Neural progenitor cell (in vitro differentiated cells): ENCODE data around the gene KLHL29.

ENCODE experiments used
- EZH2 ChIP-seq: fragments of 200-600 bp; sonication (generic); IDR thresholded peaks from 2 replicates; pipeline ENCODE4 v1.6.1; 2017; ENCODE audit warnings: antibody characterized with exemption, mild to moderate bottlenecking, moderate library complexity
- EZH2phosphoT487 ChIP-seq: fragments of 200-600 bp; sonication (generic); IDR thresholded peaks from 2 replicates; pipeline ENCODE4 v1.6.1; 2017; ENCODE audit warnings: antibody characterized with exemption
- TF ChIP-seq, protein P1 (sequence below): fragments of 200-600 bp; sonication (generic); IDR thresholded peaks from 2 replicates; pipeline ENCODE4 v1.5.1; 2017; ENCODE audit warnings: antibody characterized with exemption, mild to moderate bottlenecking

DNA sequence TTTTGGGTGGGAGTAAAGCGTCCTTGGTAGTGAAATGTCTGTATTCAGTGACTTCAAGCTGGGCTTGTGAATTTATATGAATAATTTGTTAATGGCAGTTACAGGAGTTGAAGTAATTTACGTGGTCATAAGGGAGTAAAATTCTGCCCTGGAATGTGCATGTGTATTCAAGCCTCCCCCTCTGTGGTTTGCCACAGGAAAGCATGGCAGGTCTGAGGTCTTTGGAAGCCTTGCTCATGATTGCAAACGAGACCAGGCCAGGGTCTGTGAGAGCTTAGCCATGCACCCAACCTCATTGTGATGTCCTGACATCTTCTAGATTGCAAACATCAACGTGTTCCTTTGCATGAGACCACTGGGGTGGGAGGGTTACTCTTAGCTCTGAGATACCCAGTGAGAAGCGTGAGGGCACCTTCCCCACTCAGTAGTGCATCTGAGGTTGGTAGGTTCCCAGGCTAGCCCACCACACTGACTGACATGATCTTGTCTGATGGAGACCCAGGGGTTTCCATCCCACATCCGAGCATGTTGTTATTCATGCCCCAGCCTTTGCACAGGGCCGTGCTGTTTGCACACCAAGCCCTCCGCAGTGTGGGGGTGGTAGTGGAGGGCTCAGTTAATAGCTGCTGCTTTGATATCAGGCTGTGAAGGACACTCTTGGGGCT, 216.5 kb downstream of the KLHL29 start:
- TF ChIP-seq, protein P1, sequence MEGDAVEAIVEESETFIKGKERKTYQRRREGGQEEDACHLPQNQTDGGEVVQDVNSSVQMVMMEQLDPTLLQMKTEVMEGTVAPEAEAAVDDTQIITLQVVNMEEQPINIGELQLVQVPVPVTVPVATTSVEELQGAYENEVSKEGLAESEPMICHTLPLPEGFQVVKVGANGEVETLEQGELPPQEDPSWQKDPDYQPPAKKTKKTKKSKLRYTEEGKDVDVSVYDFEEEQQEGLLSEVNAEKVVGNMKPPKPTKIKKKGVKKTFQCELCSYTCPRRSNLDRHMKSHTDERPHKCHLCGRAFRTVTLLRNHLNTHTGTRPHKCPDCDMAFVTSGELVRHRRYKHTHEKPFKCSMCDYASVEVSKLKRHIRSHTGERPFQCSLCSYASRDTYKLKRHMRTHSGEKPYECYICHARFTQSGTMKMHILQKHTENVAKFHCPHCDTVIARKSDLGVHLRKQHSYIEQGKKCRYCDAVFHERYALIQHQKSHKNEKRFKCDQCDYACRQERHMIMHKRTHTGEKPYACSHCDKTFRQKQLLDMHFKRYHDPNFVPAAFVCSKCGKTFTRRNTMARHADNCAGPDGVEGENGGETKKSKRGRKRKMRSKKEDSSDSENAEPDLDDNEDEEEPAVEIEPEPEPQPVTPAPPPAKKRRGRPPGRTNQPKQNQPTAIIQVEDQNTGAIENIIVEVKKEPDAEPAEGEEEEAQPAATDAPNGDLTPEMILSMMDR = no peak
- TF ChIP-seq EZH2 = no peak
- TF ChIP-seq EZH2phosphoT487 = no peak
